Right atrium auricular region (tissue), 2 donors: ENCODE measurements around the gene CFAP68. TPM values are rescaled to one million over a fixed set of nuclear protein-coding genes. Genes with fewer than 3 reads are reported as not detected.
"Not testable (repeated sequence)": the region's sequence is repeated elsewhere in the genome, so short reads cannot be mapped to it uniquely, and the experiment has no call there.

Source experiments
- DNase-seq: peaks from one replicate; pipeline ENCODE4 v3.0.0-alpha.2; 2019; ENCODE audit warnings: low spot score
- H3K27ac ChIP-seq, 2 donors: fragments of 200-600 bp; sonication (generic); 1 replicate in 1 of 2; 2 replicates in 1 of 2; pipeline ENCODE4 v1.5.1; 2016 to 2019
- H3K27me3 ChIP-seq, 2 donors: fragments of 200-600 bp; sonication (generic); one replicate each; pipeline versions ENCODE4 v1.5.1 to v1.6.0; 2017 to 2019
- H3K36me3 ChIP-seq: fragments of 200-600 bp; sonication (generic); one replicate; pipeline ENCODE4 v1.5.1; 2016
- H3K4me1 ChIP-seq, 2 donors: fragments of 200-600 bp; sonication (generic); one replicate each; pipeline versions ENCODE4 v1.5.1 to v1.6.0; 2017 to 2019
- H3K4me3 ChIP-seq, 2 donors: fragments of 200-600 bp; sonication (generic); 1 replicate in 1 of 2; 2 replicates in 1 of 2; pipeline ENCODE4 v1.5.1; 2017 to 2019; ENCODE audit warnings: mild to moderate bottlenecking in 1 of 2, moderate library complexity in 1 of 2
- H3K9me3 ChIP-seq, 2 donors: fragments of 200-600 bp; sonication (generic); one replicate each; pipeline ENCODE4 v1.5.1; 2019
- total RNA-seq, 2 donors: library from RNA; depleted of rRNA; stranded (reverse); fragments of >200 nt; gene quantifications; one replicate each; pipeline ENCODE4 v1.1.0, GENCODE V29; 2016
- TF ChIP-seq, protein P1 (sequence below), 2 donors: fragments of 200-600 bp; sonication (generic); IDR thresholded peaks; one replicate each; pipeline ENCODE4 v1.5.1; 2019; ENCODE audit warnings: antibody characterized with exemption in 2 of 2

Gene CFAP68
- total RNA-seq, 2 donors from 2014 or later: 27.7 to 40.9 TPM

DNA sequence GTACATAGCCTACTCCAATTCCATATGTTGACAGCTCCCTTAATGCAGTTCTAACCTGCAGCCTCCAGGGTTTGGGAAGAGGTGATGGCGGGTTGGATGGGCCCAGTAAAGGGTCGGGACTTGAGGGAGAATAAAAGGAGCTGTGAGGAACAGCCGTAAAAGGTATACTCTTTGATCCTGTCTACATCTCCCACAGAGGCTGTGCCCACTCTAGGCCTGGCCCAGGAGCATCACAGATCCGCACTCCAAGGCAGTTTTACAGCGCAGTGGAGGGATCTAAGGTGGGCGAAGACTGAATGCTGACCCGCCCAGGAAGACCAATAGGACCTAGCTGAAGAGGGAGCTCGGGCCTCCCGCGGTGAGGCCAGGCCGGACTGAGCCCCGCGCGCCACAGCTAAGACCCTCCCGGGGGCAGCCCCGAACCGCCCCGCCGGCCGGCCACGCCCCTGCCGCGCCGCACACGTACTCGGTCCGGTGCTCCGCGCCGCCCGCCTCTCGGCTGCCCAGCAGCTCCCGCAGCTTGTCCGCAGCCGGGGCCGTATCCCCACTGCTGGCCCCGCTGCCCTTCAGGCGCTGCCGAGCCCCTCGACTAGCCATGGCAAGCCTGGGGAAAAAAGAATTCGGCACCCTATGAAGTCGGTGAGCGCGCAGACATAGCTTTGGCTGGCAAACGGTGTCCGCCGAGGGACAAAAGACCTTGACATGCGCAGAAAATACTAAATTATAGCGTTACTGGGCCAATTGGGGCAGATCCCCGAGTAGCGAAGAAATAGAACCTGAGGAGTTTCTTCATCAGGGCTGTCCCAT is 8.3 kb upstream of the CFAP68 start, which contains the start of gene ALG9:
TSS of gene ALG9 (minus strand) at position 696 of the 807 bp plus-strand sequence. CDS start at position 597, 99 bp downstream.
- H3K4me3 ChIP-seq: peak within 1 kb of the TSS; percentile 81 to 94
- H3K27me3 ChIP-seq: no peaks in the 10 kb centered on the region
- H3K4me1 ChIP-seq: peaks cover 0 to 6% of the 10 kb centered on the region in 2 donors
- no peaks in the 10 kb centered on the region for H3K9me3 ChIP-seq
- peak; percentile 76 for DNase-seq
- peak within 1 kb of the TSS; percentile 91 to 94 for H3K27ac ChIP-seq
- TF ChIP-seq, protein P1, sequence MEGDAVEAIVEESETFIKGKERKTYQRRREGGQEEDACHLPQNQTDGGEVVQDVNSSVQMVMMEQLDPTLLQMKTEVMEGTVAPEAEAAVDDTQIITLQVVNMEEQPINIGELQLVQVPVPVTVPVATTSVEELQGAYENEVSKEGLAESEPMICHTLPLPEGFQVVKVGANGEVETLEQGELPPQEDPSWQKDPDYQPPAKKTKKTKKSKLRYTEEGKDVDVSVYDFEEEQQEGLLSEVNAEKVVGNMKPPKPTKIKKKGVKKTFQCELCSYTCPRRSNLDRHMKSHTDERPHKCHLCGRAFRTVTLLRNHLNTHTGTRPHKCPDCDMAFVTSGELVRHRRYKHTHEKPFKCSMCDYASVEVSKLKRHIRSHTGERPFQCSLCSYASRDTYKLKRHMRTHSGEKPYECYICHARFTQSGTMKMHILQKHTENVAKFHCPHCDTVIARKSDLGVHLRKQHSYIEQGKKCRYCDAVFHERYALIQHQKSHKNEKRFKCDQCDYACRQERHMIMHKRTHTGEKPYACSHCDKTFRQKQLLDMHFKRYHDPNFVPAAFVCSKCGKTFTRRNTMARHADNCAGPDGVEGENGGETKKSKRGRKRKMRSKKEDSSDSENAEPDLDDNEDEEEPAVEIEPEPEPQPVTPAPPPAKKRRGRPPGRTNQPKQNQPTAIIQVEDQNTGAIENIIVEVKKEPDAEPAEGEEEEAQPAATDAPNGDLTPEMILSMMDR (IDR thresholded peaks at IDR 0.05): peak in 1 of 2 donors; percentile 38
- H3K36me3 ChIP-seq: peaks cover 7% of the 10 kb centered on the region

DNA sequence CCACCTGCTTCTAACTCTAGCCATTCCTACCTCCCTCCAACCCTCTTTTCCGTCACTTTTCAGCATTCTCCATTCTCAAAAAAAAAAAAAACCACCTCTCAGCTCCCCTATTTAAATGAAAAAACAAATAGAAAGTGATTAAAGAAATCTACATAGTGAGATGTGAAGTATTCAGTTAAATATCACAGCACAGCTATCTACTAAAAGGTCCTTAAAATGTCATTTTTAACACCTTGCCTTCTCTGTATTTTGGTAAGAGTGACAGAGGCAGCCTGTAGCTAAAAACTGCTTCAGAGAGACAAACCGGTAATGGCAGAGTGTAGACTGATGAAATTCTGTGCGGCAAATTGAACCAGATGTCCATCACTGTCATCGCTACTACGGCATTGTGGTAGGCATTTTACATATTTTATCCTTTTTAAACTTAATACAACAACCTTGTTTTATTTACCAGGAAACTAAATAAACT is 7.6 kb upstream of the CFAP68 start:
- peaks cover 0 to 6% of the 10 kb centered on the region in 2 donors for H3K4me1 ChIP-seq
- peak overlapping the region; percentile 81 to 94 for H3K4me3 ChIP-seq
- H3K27ac ChIP-seq: peak overlapping the region; percentile 91 to 94
- no peaks in the 10 kb centered on the region for H3K9me3 ChIP-seq
- H3K36me3 ChIP-seq: peaks cover under 1% of the 10 kb centered on the region
- H3K27me3 ChIP-seq: no peaks in the 10 kb centered on the region
- DNase-seq: no peak
- TF ChIP-seq, protein P1 (IDR thresholded peaks at IDR 0.05): no peak

DNA sequence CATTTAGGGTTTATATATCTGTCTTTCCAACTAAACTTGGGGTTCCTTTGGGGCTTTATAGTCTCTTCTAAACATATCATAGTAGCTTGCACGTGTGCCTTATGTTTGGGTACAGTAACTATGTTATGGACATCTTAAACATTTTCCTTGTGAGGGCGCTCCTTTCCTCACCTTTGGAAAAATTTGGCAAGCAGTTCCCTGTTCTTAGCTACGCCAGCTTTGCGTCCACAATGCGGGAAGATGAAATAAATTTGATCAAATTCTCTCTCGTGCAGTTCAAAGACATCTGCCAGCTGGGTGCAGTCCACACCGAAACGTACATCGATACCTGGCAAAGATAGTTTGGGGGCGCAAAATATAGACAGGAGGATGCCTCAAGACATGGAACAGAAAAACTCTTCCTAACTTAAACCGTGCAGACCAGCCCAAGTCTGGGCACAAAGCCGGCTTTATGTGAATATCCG is 924 bp upstream of the CFAP68 start:
- TF ChIP-seq, protein P1 (IDR thresholded peaks at IDR 0.05): no peak
- H3K4me3 ChIP-seq: peak overlapping the region; percentile 58 to 69
- no peaks in the 10 kb centered on the region for H3K36me3 ChIP-seq
- H3K9me3 ChIP-seq: no peaks in the 10 kb centered on the region
- DNase-seq: no peak
- H3K27me3 ChIP-seq: no peaks in the 10 kb centered on the region
- H3K4me1 ChIP-seq: peaks cover 0 to 14% of the 10 kb centered on the region in 2 donors
- peak overlapping the region; percentile 94 to 95 for H3K27ac ChIP-seq

DNA sequence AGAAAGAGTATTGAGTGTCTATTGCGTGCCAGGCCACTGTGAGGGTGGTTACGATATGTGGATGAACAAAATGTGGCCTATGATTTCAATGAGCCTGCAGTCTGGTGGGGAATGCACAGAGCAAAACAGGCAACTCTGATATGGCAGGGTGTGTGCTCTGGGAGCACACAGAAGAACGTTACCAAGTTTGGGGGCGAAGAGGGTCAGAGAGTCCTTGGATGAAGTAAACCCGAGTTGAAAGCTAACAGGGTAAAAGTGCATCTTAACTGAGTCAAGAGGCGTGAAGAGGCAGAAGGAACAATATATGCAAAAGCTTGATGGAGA is 258 bp downstream of the CFAP68 start:
- Histone ChIP-seq H3K9me3 (no peaks in the 10 kb centered on the region), H3K4me1 (peaks cover 0 to 14% of the 10 kb centered on the region in 2 donors), H3K27me3 (no peaks in the 10 kb centered on the region), H3K4me3 (peak overlapping the region; percentile 58 to 69), H3K27ac (peak overlapping the region; percentile 94 to 95), H3K36me3 (no peaks in the 10 kb centered on the region)
- no peak for DNase-seq
- TF ChIP-seq, protein P1 (IDR thresholded peaks at IDR 0.05): no peak

DNA sequence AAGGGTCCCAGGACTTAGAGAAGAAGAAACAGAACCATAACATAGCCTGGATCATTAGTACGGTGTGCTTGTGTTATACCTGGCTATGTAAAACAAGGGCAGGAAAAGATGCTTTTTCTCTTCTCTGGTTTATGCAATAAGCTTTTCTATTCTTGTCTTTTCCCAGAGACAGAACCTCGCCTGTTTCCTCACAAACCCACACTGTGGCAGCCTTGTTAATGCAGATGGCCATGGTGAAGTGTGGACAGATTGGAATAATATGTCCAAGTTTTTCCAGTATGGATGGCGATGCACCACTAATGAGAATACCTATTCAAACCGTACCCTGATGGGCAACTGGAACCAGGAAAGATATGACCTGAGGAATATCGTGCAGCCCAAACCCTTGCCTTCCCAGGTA is 2.9 kb downstream of the CFAP68 start:
- no peak for DNase-seq
- H3K4me3 ChIP-seq: no peak overlapping the region
- H3K4me1 ChIP-seq: peaks cover 0 to 14% of the 10 kb centered on the region in 2 donors
- H3K36me3 ChIP-seq: no peaks in the 10 kb centered on the region
- H3K9me3 ChIP-seq: no peaks in the 10 kb centered on the region
- H3K27ac ChIP-seq: no peak overlapping the region
- no peaks in the 10 kb centered on the region for H3K27me3 ChIP-seq
- TF ChIP-seq, protein P1 (IDR thresholded peaks at IDR 0.05): no peak

DNA sequence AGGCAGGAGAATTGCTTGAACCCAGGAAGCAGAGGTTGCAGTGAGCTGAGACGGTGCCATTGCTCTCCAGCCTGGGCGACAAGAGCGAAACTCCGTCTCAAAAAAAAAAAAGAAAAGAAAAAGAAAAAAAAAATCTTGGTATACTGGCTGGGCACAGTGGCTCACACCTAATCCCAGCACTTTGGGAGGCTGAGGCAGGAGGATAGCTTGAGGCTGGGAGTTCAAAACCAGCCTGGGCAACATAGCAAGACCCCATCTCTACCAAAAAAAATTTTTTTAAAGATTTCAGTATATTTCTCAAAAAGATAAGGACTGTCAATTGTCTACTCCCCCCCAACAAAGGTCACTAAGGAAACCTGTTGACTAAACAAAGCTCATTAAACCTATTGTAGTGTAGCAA is 5.7 kb downstream of the CFAP68 start:
- not testable (repeated sequence) for H3K36me3 ChIP-seq, H3K9me3 ChIP-seq, H3K27ac ChIP-seq, DNase-seq, H3K4me3 ChIP-seq, H3K4me1 ChIP-seq, H3K27me3 ChIP-seq
